K562 (cell line): Measurements from ENCODE around the gene RBPJ. TPM values are rescaled to one million over a fixed set of nuclear protein-coding genes. Genes with fewer than 3 reads are reported as not detected.
A peak's percentile ranks its signal among the peaks of the same experiment; 100 is the strongest.

Source experiments
- BRCA1 ChIP-seq, 2 experiments: fragments of 450-650 bp in 1 of 2; sonication (generic) in 1 of 2; formaldehyde crosslinking in 1 of 2; IDR thresholded peaks; 2 replicates each; pipeline versions ENCODE4 v1.5.0 to v1.6.1; 2017 to 2020; ENCODE audit warnings: mild to moderate bottlenecking in 1 of 2, missing genetic modification reagents in 1 of 2
- FOXK1 ChIP-seq: sonication (generic); formaldehyde crosslinking; IDR thresholded peaks from 2 replicates; pipeline ENCODE4 v1.8.0; 2022; ENCODE audit warnings: missing genetic modification reagents, mild to moderate bottlenecking, borderline replicate concordance
- HLTF ChIP-seq: fragments of 450-650 bp; IDR thresholded peaks from 2 replicates; pipeline ENCODE4 v1.6.1; 2016
- IRF9 ChIP-seq: fragments of 450-650 bp; IDR thresholded peaks from 2 replicates; pipeline ENCODE4 v1.6.1; 2016; ENCODE audit warnings: missing biosample characterization, missing genetic modification characterization
- KLF16 ChIP-seq: IDR thresholded peaks from 2 replicates; pipeline ENCODE4 v1.6.1; 2016; ENCODE audit warnings: antibody characterized with exemption
- NELFE ChIP-seq: IDR thresholded peaks from 2 replicates; pipeline ENCODE4 v1.6.1; 2011; ENCODE audit warnings: mild to moderate bottlenecking; ENCODE audit not compliant: insufficient read depth, insufficient read length
- PKNOX1 ChIP-seq: fragments of 450-650 bp; IDR thresholded peaks from 2 replicates; pipeline ENCODE4 v1.6.1; 2016
- SAFB2 ChIP-seq: fragments of 200-400 bp; formaldehyde crosslinking; IDR thresholded peaks from 2 replicates; pipeline ENCODE4 v1.6.1; 2018; ENCODE audit warnings: borderline replicate concordance, low read length, low read depth, moderate library complexity; ENCODE audit not compliant: severe bottlenecking
- TAF7 ChIP-seq: fragments of 450-650 bp; IDR thresholded peaks from 2 replicates; pipeline ENCODE4 v1.6.1; 2016; ENCODE audit warnings: missing genetic modification characterization, missing compliant biosample characterization
- TFAM ChIP-seq: fragments of 250-450 bp; sonication (Bioruptor Pico); conservative IDR thresholded peaks from 2 replicates; pipeline ENCODE4 v1.5.0; 2021; ENCODE audit warnings: mild to moderate bottlenecking, moderate library complexity
- THAP7 ChIP-seq: fragments of 250-450 bp; sonication (Bioruptor Pico); IDR thresholded peaks from 2 replicates; pipeline ENCODE4 v1.5.0; 2021
- ZNF165 ChIP-seq: fragments of 250-450 bp; sonication (Bioruptor Pico); IDR thresholded peaks from 2 replicates; pipeline ENCODE4 v1.4.0; 2020; ENCODE audit warnings: borderline replicate concordance
- ZNF354B ChIP-seq: fragments of 250-450 bp; sonication (Bioruptor Pico); IDR thresholded peaks from 2 replicates; pipeline ENCODE4 v1.4.0; 2020
- ZNF511 ChIP-seq: sonication (generic); formaldehyde crosslinking; IDR thresholded peaks from 2 replicates; pipeline ENCODE4 v1.8.0; 2022; ENCODE audit warnings: mild to moderate bottlenecking, missing genetic modification reagents
- ZNF668 ChIP-seq: fragments of 250-450 bp; sonication (Bioruptor Pico); IDR thresholded peaks from 2 replicates; pipeline ENCODE4 v1.8.0; 2022; ENCODE audit warnings: mild to moderate bottlenecking, inconsistent platforms
- polyA plus RNA-seq, 8 experiments: library from polyadenylated mRNA; depleted of rRNA in 4 of 8; stranded (reverse) in 5 of 8; unstranded in 3 of 8; fragments of >200 nt; fragmentation: Nextera tagmentation in 2 of 8; fragmentation: Illumina TruSeq in 1 of 8; extraction: Ambion mirVana in 2 of 8; extraction: Trizol in 1 of 8; gene quantifications; 2 replicates each; pipeline versions ENCODE4 v1.2.1 to v1.2.3, GENCODE V29; 2011 to 2014; ENCODE audit warnings: inconsistent platforms in 1 of 8, missing spikeins in 1 of 8
- total RNA-seq, 7 experiments: library from RNA; depleted of rRNA in 6 of 7; stranded (reverse); fragments of >200 nt in 6 of 7; fragmentation: Illumina TruSeq in 2 of 7; extraction: Trizol in 2 of 7; gene quantifications; 2 replicates each; pipeline versions ENCODE4 v1.2.1 to v1.2.3, GENCODE V29; 2011 to 2021; ENCODE audit warnings: low replicate concordance in 1 of 7
- TF ChIP-seq, protein P1 (sequence below): fragments of 200-800 bp; sonication (Bioruptor generic); IDR thresholded peaks from 2 replicates; pipeline ENCODE4 v1.6.1; 2016; ENCODE audit warnings: missing genetic modification characterization, missing compliant biosample characterization
- TF ChIP-seq, protein P2 (sequence below): fragments of 250-450 bp; sonication (Bioruptor Pico); IDR thresholded peaks from 2 replicates; pipeline ENCODE4 v1.5.0; 2020; ENCODE audit warnings: mild to moderate bottlenecking

Gene RBPJ
- total and polyA plus RNA-seq, 9 of the 15 experiments (the other 6 are each of a cell fraction or from before 2014, with no cell fraction given), result 17.2 to 49.4 (median 33.8) TPM

- TF ChIP-seq, protein P1, sequence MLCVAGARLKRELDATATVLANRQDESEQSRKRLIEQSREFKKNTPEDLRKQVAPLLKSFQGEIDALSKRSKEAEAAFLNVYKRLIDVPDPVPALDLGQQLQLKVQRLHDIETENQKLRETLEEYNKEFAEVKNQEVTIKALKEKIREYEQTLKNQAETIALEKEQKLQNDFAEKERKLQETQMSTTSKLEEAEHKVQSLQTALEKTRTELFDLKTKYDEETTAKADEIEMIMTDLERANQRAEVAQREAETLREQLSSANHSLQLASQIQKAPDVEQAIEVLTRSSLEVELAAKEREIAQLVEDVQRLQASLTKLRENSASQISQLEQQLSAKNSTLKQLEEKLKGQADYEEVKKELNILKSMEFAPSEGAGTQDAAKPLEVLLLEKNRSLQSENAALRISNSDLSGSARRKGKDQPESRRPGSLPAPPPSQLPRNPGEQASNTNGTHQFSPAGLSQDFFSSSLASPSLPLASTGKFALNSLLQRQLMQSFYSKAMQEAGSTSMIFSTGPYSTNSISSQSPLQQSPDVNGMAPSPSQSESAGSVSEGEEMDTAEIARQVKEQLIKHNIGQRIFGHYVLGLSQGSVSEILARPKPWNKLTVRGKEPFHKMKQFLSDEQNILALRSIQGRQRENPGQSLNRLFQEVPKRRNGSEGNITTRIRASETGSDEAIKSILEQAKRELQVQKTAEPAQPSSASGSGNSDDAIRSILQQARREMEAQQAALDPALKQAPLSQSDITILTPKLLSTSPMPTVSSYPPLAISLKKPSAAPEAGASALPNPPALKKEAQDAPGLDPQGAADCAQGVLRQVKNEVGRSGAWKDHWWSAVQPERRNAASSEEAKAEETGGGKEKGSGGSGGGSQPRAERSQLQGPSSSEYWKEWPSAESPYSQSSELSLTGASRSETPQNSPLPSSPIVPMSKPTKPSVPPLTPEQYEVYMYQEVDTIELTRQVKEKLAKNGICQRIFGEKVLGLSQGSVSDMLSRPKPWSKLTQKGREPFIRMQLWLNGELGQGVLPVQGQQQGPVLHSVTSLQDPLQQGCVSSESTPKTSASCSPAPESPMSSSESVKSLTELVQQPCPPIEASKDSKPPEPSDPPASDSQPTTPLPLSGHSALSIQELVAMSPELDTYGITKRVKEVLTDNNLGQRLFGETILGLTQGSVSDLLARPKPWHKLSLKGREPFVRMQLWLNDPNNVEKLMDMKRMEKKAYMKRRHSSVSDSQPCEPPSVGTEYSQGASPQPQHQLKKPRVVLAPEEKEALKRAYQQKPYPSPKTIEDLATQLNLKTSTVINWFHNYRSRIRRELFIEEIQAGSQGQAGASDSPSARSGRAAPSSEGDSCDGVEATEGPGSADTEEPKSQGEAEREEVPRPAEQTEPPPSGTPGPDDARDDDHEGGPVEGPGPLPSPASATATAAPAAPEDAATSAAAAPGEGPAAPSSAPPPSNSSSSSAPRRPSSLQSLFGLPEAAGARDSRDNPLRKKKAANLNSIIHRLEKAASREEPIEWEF, result no peak
- no peak for TF ChIP-seq TFAM
- no peak for TF ChIP-seq ZNF354B
- TF ChIP-seq HLTF, result no peak
- TF ChIP-seq BRCA1 (IDR thresholded peaks at IDR 0.05), result no peak
- TF ChIP-seq BRCA1 (CRISPR knock-in tag; IDR thresholded peaks at IDR 0.05), result no peak
- no peak for TF ChIP-seq IRF9 (tag)
- peak; percentile 58 for TF ChIP-seq PKNOX1
- TF ChIP-seq, protein P2, sequence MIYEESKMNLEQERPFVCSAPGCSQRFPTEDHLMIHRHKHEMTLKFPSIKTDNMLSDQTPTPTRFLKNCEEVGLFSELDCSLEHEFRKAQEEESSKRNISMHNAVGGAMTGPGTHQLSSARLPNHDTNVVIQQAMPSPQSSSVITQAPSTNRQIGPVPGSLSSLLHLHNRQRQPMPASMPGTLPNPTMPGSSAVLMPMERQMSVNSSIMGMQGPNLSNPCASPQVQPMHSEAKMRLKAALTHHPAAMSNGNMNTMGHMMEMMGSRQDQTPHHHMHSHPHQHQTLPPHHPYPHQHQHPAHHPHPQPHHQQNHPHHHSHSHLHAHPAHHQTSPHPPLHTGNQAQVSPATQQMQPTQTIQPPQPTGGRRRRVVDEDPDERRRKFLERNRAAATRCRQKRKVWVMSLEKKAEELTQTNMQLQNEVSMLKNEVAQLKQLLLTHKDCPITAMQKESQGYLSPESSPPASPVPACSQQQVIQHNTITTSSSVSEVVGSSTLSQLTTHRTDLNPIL, result no peak
- TF ChIP-seq ZNF668 (CRISPR knock-in tag), result no peak
- TF ChIP-seq ZNF511 (CRISPR knock-in tag), result no peak
- no peak for TF ChIP-seq FOXK1 (CRISPR knock-in tag)
- no peak for TF ChIP-seq THAP7 (CRISPR knock-in tag)
- no peak for TF ChIP-seq NELFE
- no peak for TF ChIP-seq SAFB2
- TF ChIP-seq KLF16, result no peak
- no peak for TF ChIP-seq ZNF165 (CRISPR knock-in tag)
- TF ChIP-seq TAF7 (tag), result peak; percentile 48; the same call in 1 of the 2 replicates
These were observed at the start of gene RBPJ (continued) for GRCh38 chr4:26320538-26321372.
